Astrocyte (in vitro differentiated cells and primary cell): ENCODE measurements around the gene MRPL40.

Experiments used
- CTCF ChIP-seq: IDR thresholded peaks from 2 replicates; pipeline ENCODE4 v1.5.1; 2011; ENCODE audit warnings: low read depth, mild to moderate bottlenecking, inconsistent platforms, low read length, moderate library complexity; ENCODE audit not compliant: insufficient read depth
- EZH2 ChIP-seq: IDR thresholded peaks from 2 replicates; pipeline ENCODE4 v1.6.1; 2012; ENCODE audit warnings: mild to moderate bottlenecking, low read length, inconsistent platforms; ENCODE audit not compliant: insufficient read depth

GRCh38 chr22:19430890-19431541 is 1.3 kb upstream of the MRPL40 start:
- TF ChIP-seq EZH2 (no peak), CTCF (peak; percentile 11)
